HepG2 (cell line): ENCODE results near the gene CCL22.

Source experiments
- RFX1 ChIP-seq: fragments of 450-650 bp; IDR thresholded peaks from 2 replicates; pipeline ENCODE4 v1.6.1; 2017
- SETDB1 ChIP-seq: sonication (generic); formaldehyde crosslinking; IDR thresholded peaks from 2 replicates; pipeline ENCODE4 v1.5.1; 2020; ENCODE audit warnings: missing genetic modification reagents, mild to moderate bottlenecking, borderline replicate concordance
- TFDP2 ChIP-seq: sonication (generic); formaldehyde crosslinking; IDR thresholded peaks from 2 replicates; pipeline ENCODE4 v1.4.0; 2020; ENCODE audit warnings: missing genetic modification reagents

DNA sequence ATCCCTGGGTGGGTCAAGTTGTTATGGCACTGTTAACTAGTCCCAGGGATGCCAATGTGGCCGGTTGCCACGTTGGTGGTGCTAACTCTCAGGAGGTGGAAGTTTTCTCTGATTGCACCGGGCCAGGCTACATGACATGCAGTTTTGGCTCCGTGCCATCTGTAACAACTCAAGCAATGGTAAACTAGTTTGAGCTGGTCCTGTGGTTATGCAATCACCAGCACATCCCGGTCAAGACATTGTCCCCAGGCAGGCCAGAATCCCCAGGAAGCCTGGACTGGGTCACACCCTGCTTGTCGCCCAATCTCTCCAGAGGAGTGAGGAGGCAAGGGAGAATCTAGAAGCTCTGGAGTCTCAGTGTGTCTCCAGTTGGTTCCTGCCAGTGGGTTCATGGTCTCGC, 35.9 kb downstream of the CCL22 start:
- TF ChIP-seq TFDP2 (CRISPR knock-in tag): no peak
- no peak for TF ChIP-seq RFX1
- no peak for TF ChIP-seq SETDB1 (CRISPR knock-in tag)
